Measurements from ENCODE around the gene FAM241A.
A peak's percentile ranks its signal among the peaks of the same experiment; 100 is the strongest.

The FAM241A gene

GRCh38 chr4:112142182-112142581 is 3.1 kb upstream of the FAM241A start:
- TF ChIP-seq EGR1 (IDR thresholded peaks at IDR 0.05) = no peak
- TF ChIP-seq RAD21 (IDR thresholded peaks at IDR 0.05; ENCODE audit: low read depth) = no peak
- no peak for TF ChIP-seq TAF1 (IDR thresholded peaks at IDR 0.05; ENCODE audit: low read depth)
- TF ChIP-seq ZBTB7A (IDR thresholded peaks at IDR 0.05; ENCODE audit: low read depth) = no peak

- TF ChIP-seq RAD21 (IDR thresholded peaks at IDR 0.05; ENCODE audit: low read depth) (no peak), MAX (IDR thresholded peaks at IDR 0.05) (no peak), FOXM1 (IDR thresholded peaks at IDR 0.05; ENCODE audit: borderline replicate concordance, low read depth) (no peak), TEAD4 (IDR thresholded peaks at IDR 0.05) (no peak), NFIC (IDR thresholded peaks at IDR 0.05) (no peak), CEBPB (IDR thresholded peaks at IDR 0.05) (no peak), EP300 (IDR thresholded peaks at IDR 0.05; ENCODE audit: borderline replicate concordance) (no peak), TCF12 (IDR thresholded peaks at IDR 0.05; ENCODE audit: low read depth) (no peak), YY1 (IDR thresholded peaks at IDR 0.05; ENCODE audit: low read depth) (no peak)
These were observed 1.5 kb upstream of the FAM241A start for GRCh38 chr4:112143781-112144180.

GRCh38 chr4:112144546-112145325 is 518 bp upstream of the FAM241A start:
- no peak for TF ChIP-seq NFIC (IDR thresholded peaks at IDR 0.05)
- no peak for TF ChIP-seq TCF12 (IDR thresholded peaks at IDR 0.05; ENCODE audit: low read depth)
- TF ChIP-seq ZBTB7A (IDR thresholded peaks at IDR 0.05; ENCODE audit: low read depth) = no peak
- no peak for TF ChIP-seq TAF1 (IDR thresholded peaks at IDR 0.05; ENCODE audit: low read depth)
- TF ChIP-seq FOXM1 (IDR thresholded peaks at IDR 0.05; ENCODE audit: borderline replicate concordance, low read depth) = no peak
- TF ChIP-seq TEAD4 (IDR thresholded peaks at IDR 0.05) = no peak
- TF ChIP-seq YY1 (IDR thresholded peaks at IDR 0.05; ENCODE audit: low read depth) = no peak
- no peak for TF ChIP-seq USF1 (IDR thresholded peaks at IDR 0.05)
- TF ChIP-seq MAX (IDR thresholded peaks at IDR 0.05) = no peak
- no peak for TF ChIP-seq CEBPB (IDR thresholded peaks at IDR 0.05)
- no peak for TF ChIP-seq REST (IDR thresholded peaks at IDR 0.05; ENCODE audit: low read depth)
- no peak for TF ChIP-seq RAD21 (IDR thresholded peaks at IDR 0.05; ENCODE audit: low read depth)

- TF ChIP-seq TEAD4 (IDR thresholded peaks at IDR 0.05) (no peak), FOXM1 (IDR thresholded peaks at IDR 0.05; ENCODE audit: borderline replicate concordance, low read depth) (no peak), CEBPB (IDR thresholded peaks at IDR 0.05) (peak; percentile 94), ZBTB7A (IDR thresholded peaks at IDR 0.05; ENCODE audit: low read depth) (peak; percentile 88), NFIC (IDR thresholded peaks at IDR 0.05) (no peak), MAX (IDR thresholded peaks at IDR 0.05) (peak; percentile 52), YY1 (IDR thresholded peaks at IDR 0.05; ENCODE audit: low read depth) (peak; percentile 77), EGR1 (IDR thresholded peaks at IDR 0.05) (no peak; the same call in 1 of the 2 replicates), RAD21 (IDR thresholded peaks at IDR 0.05; ENCODE audit: low read depth) (no peak), TCF12 (IDR thresholded peaks at IDR 0.05; ENCODE audit: low read depth) (0 out of 2 replicates have a peak, but pooled peaks have one; percentile 12), EP300 (IDR thresholded peaks at IDR 0.05; ENCODE audit: borderline replicate concordance) (no peak), TAF1 (IDR thresholded peaks at IDR 0.05; ENCODE audit: low read depth) (no peak; the same call in 1 of the 2 replicates), CREB1 (IDR thresholded peaks at IDR 0.05; ENCODE audit: low read depth) (no peak), REST (IDR thresholded peaks at IDR 0.05; ENCODE audit: low read depth) (no peak), USF1 (IDR thresholded peaks at IDR 0.05) (no peak)
These were observed 692 bp downstream of the FAM241A start for GRCh38 chr4:112145790-112146501.

- TF ChIP-seq NFIC (IDR thresholded peaks at IDR 0.05) = no peak
- TF ChIP-seq RAD21 (IDR thresholded peaks at IDR 0.05; ENCODE audit: low read depth) = no peak
- TF ChIP-seq REST (IDR thresholded peaks at IDR 0.05; ENCODE audit: low read depth) = no peak
- no peak for TF ChIP-seq ZBTB7A (IDR thresholded peaks at IDR 0.05; ENCODE audit: low read depth)
- TF ChIP-seq TEAD4 (IDR thresholded peaks at IDR 0.05) = no peak
- TF ChIP-seq TCF12 (IDR thresholded peaks at IDR 0.05; ENCODE audit: low read depth) = no peak
- no peak for TF ChIP-seq TAF1 (IDR thresholded peaks at IDR 0.05; ENCODE audit: low read depth)
- no peak for TF ChIP-seq YY1 (IDR thresholded peaks at IDR 0.05; ENCODE audit: low read depth)
These were observed 1.2 kb downstream of the FAM241A start for GRCh38 chr4:112146502-112146813.

All from Ishikawa (cell line).